NCI-H2227 treated with DMSO at 0.1 percent for 48 hours (cell line): ENCODE measurements around the gene TRIM38.
A peak's percentile ranks its signal among the peaks of the same experiment; 100 is the strongest.
"Not testable (repeated sequence)": the region's sequence is repeated elsewhere in the genome, so short reads cannot be mapped to it uniquely, and the experiment has no call there.

Experiments used
- DNase-seq: peaks from one replicate; lab custom pipeline; 2025; lab: John Stamatoyannopoulos, UW

The TRIM38 gene

DNA sequence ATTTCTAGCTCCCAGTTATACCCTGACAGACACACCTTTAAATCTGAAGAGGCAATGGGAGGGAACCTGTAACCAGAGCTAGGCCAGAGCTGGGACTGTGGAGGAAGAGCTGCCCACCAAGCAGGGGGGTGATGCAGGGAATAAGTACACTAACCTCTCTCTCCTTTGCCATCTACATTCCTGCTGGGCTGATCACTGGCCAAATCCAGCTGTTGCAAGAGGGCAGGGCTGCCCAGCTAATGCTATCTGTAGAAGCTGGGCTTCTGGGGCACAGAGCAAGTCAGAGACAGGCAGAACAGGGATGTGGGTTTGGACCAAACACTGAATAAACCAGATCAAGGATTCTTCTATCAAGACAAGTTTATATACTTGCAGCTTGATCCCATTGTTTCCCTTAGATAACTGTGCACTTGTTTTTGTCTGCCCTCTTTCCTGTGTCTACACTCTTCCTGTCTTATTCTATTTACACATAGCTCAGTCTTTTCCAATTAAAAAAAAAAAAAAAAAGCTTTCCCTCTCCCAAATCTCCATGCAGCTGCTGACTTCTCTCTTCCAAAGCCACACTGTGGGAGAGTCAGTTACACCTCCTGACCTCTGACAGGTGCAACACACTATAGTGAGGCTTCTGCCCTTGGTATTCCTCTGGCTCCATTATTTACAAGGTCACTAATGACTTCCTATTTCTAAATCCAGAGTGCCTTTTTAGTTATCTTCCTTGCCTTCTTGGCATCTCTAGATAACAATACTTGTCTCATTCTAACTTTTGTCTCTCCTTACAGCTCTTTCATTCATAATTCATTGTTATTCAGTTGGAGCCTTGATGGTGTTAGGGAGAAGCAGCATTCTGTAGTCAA is 43.7 kb downstream of the TRIM38 start:
- no peak for DNase-seq

DNA sequence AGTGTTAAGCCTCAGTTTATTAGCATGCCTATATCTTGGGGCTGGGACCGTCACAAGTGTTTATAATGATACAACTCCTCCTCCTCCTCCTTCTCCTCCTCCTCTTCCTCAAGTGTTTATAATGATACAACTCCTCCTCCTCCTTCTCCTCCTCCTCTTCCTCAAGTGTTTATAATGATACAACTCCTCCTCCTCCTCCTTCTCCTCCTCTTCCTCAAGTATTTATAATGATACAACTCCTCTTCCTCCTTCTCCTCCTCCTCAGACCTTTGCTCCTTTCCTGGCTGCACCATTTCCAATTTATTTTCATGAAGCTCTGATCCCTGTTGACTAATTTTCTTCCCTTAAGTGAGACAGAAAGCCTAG is 44.3 kb downstream of the TRIM38 start:
- not testable (repeated sequence) for DNase-seq

DNA sequence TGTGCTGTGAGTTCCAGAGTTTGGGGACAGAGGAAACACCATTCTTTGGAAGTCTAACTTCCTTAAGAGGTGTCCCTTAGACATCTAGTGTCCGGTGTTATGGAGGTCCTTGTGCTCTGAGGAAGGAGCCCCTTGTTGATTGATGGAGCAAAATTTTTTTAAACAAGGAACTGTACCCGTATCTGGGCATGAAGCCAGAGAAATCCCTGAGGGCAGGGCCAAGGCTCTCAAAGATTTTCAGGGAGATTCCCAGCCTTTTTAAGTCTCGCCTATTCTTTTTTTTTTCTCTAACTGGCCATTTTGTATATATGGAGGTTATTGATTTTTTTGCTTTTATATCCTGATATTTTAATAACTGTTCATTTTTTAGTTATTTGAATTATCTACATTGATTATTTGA is 45.9 kb downstream of the TRIM38 start:
- no peak for DNase-seq

DNA sequence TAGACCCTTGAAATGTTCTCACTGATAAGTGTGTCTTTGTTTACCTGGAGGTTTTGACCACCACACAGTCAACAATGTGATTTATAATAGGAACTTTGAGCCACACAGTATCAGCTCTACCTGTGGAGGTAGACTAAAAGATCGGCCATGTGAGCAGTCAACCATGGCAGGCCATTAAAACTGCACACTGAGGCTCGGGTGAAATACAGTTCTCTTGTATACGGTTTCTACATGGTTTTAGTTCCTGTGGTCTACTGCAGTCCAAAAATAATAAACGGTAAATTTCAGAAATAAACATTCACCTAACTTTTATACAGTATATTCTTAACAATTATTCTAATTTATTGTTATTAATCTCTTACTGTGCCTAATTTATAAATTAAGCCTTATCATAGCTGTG is 47.2 kb downstream of the TRIM38 start:
- DNase-seq, result no peak

DNA sequence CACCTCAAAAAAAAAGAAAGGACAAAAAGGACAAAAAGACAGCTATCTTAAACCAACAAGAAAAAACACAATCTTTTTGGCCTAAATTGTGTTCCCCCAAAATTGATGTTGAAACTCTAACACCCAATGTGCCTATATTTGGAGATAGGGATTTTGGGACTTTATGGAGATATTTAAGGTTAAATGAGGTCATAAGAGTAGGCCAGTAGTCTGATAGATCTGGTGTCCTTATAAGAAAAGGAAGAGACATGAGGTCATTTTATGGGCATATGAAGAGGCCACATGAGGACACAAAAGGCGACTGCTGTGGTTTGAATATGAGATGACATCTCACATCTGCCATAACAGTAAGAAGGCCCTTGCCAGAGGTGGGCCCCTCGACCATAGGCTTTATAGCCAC is 49.5 kb downstream of the TRIM38 start:
- no peak for DNase-seq

DNA sequence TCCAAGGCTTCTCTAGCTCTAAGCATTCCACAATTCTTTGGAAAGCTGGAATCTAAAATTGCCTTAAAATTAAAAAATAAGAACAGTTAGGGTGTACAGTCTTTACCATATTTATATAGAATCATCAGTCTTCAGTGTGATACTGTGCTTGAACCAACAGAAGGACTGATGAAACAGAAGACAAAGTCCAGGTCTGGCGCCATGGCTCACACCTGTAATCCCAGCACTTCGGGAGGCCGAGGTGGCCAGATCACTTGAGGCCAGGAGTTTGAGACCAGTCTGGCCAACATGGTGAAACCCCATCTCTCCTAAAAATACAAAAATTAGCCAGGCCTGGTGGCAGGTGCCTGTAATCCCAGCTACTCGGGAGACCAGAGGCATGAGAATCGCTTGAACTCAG is 51.8 kb downstream of the TRIM38 start:
- DNase-seq, result not testable (repeated sequence)

DNA sequence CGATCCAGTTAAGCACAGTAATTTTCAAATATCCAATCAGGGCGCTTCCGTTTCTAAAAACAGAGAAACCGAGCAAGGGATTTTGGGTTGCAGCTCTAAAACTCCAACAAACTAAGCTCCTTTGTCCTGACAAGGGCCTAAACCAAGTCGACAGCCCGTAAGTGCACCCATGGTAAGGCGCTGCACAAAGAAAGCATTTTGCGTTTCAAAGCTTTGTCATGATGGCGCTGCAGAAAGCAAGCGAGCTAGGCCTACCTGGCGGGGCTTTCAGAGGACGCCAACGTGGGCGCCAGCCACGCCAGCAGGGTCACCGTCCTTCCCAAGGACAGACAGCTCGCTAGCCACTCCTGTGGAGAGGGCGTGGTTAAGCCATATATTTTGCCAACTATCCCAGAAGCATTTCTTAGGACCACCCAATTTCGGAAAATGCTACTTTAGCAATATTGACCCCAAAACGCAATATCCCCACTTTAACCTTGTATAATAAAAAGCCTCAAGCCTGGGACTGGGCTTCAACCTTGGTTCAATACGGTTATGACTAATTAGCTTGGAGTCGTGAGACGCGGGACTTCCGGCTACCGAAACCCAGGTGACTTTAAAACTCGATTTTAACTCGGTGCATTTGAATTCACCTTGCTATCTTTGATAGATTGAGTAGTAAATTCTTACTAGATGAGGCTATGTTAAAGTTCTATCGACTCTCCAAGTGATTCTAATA is 53.8 kb downstream of the TRIM38 start:
- DNase-seq, result no peak

DNA sequence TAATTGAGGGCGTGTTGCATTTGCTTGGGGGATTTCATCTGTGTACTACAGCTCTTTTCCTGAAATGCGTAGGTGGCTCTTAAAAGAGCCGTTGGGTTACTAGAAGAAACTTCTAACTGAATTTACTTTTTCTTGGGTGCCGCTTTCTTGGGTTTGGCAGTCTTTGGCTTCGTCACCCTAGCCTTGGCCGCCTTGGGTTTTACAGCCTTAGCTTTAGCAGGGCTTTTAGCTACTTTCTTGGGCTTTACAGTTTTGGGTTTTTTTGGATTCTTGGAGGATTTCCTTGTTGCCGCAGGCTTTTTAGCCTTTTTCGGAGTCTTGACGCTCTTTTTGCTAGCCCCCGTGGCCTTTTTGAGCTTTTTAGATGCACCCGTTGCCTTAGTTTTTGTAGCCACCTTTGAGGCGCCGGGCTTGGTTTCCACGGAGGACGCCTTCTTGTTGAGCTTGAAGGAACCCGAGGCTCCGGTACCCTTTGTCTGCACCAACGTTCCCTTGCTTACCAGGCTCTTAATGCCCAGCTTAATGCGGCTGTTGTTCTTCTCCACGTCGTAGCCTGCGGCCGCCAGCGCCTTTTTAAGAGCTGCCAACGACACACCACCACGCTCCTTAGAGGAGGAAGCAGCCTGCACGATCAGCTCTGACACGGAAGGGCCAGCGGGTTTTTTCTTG is 54.5 kb downstream of the TRIM38 start:
- no peak for DNase-seq

DNA sequence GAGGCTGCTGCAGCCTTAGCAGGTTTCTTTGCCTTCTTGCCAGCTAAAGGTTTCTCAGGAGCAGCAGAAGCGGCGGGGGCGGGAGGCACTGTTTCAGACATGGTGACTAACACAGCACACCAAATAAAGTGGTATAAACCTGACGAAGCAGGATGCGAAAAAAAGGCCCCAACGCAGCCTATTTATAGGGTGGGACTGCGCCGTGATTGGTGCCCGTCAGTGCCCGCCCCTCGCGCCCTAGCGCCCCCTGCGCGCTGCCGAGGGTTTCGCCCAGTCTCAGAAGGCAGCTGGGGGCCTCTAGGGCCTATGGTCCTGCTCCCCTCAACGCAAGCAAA is 55.0 kb downstream of the TRIM38 start:
- DNase-seq, result no peak

DNA sequence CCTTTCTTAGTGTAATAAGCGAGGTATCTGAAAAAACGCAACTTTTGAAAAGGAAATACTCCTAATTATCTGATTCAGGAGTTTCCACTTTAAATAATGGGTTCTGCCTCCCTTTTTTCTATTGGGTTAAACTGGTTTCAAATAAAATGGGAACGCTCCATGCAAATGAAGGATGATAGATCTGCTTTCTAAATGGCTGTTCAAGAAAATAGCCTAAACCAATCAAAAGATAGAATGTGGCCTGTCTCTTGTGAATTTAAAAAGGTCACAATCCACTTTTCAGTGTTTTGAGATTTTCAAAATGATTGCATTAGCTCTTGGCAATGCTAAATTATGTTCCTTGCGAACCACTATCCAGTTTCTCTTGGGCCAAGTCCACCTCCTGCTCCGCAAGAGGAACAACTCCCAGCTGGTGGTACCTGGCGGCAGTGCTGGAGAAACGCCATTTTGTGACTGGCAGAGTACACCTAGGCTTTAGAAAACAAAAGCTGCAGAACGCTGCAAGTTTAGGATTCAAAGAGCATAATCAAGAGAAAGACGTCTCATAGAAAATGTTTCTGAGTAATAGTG is 56.7 kb downstream of the TRIM38 start:
- DNase-seq, result no peak

DNA sequence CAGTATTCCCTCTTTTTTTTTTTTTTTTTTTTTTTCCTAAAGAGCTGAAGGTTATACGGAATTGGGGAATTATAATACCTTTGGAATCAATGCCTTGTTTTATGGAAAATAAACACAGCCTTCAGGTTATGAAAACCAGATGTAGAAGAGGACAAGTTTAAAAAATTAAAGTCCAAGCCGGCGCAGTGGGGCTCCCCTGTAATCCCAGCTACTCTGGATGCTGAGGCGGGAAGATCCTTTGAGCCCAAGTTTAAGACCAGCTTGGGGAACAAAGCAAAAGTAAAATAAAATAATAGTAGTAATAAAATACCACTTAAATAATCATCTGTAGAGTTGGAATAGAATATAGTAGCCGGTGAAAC is 57.3 kb downstream of the TRIM38 start:
- DNase-seq, result no peak

DNA sequence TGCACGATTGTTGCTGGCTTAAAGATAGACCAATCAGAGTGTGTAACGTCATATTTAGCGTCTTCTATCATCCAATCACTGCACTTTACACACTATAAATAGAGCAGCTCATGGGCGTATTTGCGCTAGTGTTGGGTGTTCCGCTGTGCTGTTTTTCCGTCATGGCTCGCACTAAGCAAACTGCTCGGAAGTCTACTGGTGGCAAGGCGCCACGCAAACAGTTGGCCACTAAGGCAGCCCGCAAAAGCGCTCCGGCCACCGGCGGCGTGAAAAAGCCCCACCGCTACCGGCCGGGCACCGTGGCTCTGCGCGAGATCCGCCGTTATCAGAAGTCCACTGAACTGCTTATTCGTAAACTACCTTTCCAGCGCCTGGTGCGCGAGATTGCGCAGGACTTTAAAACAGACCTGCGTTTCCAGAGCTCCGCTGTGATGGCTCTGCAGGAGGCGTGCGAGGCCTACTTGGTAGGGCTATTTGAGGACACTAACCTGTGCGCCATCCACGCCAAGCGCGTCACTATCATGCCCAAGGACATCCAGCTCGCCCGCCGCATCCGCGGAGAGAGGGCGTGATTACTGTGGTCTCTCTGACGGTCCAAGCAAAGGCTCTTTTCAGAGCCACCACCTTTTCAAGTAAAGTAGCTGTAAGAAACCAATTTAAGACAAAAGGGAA is 57.9 kb downstream of the TRIM38 start:
- peak; percentile 96 for DNase-seq

DNA sequence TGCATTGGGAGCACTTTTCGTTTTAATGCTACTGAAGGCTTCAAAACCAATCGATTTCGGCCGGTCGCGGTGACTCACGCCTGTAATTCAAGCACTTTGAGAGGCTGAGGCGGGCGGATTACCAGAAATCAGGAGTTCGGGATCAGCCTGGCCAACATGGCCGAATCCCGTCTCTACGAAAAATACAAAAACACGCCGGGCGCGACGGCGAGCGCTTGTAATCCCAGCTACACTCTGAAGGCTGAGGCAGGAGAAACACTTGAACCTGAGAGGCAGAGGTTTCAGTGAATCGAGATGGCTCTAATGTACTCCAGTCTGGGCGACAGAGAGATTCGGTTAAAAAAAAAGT is 58.4 kb downstream of the TRIM38 start:
- no peak for DNase-seq

DNA sequence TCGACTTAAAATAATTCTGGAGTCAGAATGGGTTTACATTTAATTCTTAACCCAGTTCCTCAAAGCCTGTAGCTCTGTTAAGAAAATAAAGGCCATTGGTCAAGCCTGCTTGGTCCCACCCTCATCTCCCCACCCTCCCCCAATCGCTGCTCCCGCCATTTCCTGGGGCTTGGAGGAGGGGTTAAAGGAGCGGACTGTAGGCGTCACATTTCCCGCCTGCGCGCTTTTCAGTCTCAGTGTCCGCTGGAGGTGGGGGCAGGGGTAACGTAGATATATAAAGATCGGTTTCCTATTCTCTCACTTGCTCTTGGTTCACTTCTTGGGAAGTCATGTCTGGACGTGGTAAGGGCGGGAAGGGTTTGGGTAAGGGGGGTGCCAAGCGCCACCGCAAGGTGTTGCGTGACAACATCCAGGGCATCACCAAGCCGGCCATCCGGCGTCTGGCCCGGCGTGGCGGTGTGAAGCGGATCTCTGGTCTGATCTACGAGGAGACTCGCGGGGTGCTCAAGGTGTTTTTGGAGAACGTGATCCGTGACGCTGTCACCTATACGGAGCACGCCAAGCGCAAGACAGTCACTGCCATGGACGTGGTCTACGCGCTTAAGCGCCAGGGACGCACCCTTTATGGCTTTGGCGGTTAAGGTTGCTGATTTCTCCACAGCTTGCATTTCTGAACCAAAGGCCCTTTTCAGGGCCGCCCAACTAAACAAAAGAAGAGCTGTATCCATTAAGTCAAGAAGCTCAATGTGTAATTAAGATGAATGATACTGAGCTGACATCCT is 58.9 kb downstream of the TRIM38 start:
- peak; percentile 97 for DNase-seq

DNA sequence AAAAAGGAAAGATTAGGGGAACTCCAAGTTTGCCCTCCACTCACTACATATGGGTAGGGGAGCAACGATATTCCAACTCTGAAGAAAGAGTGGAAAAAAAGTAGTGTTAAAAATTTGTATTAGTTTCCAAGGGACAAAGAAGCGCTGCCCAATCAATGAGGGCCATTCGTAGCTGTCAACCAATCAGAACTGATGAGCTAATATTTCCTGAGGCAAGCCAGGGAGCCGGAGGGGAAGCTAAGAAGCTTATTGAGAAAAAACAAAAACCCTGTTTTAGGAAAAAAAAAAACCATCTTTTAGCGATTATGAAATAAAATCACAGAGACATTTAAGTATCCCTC is 59.5 kb downstream of the TRIM38 start:
- DNase-seq, result peak; percentile 88

DNA sequence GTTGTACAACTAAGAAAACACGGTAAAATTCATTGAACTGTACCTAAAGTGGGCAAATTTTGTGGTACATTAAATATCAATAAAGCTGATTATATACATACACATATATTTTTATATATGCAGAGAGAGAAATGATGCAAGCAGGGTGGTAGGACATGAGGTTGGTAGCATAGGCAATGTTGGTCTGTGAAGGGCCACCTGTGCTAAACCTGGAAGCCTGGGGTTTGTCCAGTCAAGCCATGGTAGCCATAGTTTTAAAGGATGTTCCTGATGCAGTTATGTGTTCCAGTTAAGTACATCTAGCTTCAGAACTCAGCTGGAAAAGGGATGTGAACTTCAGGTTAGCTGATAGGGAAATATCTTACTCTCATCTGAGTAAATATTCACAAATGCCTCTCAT is 60.1 kb downstream of the TRIM38 start:
- DNase-seq, result no peak

DNA sequence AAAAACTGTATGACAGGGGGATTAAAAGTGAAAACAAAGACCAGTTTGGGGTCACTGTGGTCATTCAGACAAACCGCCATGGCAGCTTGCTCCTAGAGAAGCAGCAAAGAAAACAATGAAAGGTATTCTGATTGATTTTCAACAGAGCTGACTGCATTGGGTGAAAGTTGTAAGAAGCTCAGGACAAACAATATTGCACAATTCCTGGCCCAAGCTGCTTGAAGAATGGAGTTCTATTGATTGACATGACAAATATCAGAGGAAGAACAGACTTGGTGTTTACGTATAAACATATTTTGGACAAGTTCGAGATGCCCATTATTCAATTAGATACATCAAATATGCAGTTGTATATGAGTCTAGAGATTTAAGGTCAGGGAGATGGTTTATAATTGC is 62.0 kb downstream of the TRIM38 start:
- DNase-seq, result no peak

DNA sequence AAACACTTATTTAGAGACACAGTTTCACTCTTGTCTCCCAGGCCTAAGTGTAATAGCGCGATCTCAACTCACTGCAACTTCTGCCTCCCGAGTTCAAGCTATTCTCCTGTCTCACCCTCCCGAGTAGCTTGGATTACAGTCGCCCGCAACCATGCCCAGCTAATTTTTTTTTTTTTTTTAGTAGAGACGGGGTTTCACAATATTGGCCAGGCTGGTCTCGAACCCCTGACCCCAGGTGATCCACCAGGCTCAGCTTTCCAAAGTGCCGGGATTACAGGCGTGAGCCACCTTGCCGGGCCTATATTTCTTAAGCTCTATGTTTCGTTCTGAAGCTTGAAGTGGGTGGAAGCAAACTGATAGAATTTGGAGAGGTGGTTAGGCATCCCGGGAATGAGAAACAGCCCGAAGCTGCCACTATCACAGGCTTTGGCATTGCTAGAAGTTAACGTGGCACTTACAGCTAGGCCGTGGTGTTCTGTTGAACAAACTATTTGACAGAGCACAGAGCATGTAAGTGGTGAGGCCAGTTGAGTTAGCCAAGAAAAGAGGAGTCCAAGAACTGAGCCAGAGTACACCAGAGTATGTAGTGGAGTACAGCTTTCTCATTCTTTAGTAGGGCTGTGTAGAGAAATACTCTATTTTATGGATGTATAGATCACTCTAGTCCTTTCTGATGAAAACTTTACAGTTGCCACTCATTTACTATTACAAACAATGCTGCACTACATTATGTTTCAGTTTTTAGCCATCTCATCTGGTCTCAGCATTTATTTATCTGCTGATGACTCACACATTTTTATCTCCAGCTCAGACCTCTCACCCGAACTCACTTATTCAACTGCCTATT is 62.7 kb downstream of the TRIM38 start:
- DNase-seq, result no peak

DNA sequence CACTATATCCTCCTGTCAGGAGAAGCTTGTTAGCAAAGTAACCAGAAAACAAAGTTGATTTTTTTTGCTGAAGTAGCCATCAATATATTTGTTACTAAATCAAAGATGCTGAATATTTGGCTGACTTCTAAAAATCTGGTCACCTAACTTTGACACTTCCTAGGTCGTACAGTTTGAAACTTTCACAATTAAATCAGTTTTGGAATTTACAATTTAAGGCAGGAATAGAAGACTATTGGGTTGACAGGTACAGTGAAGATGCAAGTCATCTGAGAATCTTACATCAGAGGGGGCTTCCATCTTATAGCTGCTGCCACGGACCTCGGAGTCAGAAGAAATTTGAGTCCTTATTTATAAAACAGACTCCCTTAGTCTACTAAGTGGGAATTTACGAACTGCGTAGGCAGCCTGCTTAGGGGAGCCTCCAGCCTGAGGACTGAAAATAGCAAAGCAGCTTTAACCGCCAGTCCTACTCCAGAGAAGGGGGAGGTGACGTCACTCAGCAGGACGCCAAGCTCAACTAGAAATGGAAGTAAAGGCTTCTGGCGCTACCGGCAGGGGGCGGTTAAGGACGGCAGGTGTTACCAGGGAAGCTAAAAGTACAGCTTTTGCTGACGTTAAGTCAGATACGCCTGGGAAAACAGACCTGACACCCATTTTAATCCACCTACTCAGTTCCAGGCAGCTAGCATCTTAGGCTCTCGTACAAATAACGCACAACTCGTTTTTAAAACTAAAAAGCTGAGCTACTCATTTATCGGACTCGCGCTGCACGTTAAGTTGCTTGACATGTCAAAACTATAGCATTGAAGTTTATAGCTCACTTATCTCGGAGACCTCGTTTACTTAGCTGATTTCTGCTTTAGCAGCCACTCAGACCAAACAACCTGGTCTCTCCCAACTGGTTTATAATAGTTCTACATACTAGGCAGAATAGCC is 63.6 kb downstream of the TRIM38 start:
- DNase-seq, result peak; percentile 97
